ENCODE measurements around the gene MPO. TPM values are rescaled to one million over a fixed set of nuclear protein-coding genes. Genes with fewer than 3 reads are reported as not detected.

Gene MPO
- total and polyA plus RNA-seq, 3 experiments from 2014 or later: not detected

GRCh38 chr17:58224315-58224714 lies 56.4 kb downstream of the MPO start:
- Mint-ChIP-seq H3K4me1 (peaks cover 8 to 9% (median 8%) of the 10 kb centered on the region in 3 donors), H3K36me3 (peaks cover 0 to 2% (median under 1%) of the 10 kb centered on the region in 3 donors), H3K9me3 (no peaks in the 10 kb centered on the region), H3K4me3 (no peak overlapping the region), H3K27me3 (peaks cover 8 to 40% of the 10 kb centered on the region in 2 donors), H3K27ac (peak overlapping the region in 1 of 8 donors; percentile 76)
- Histone ChIP-seq H3K36me3 (ENCODE audit: insufficient read depth, low read length) (no peaks in the 10 kb centered on the region), H3K4me3 (ENCODE audit: low read length) (no peak overlapping the region), H3K9me3 (ENCODE audit: low read length) (no peaks in the 10 kb centered on the region), H3K27me3 (ENCODE audit: insufficient read depth, low read length, poor library complexity, severe bottlenecking) (no peaks in the 10 kb centered on the region), H3K4me1 (ENCODE audit: insufficient read depth, low read length) (peaks cover 9% of the 10 kb centered on the region), H3K27ac (ENCODE audit: low read depth, low read length) (no peak overlapping the region)
- POLR2A ChIA-PET: no interaction called here
- CTCF ChIA-PET: no interaction called here
- DNase-seq: no peak

Other genes starting within 250 kb of the MPO start
- 10 to 100 TPM; 40.3 to 41.0 TPM for gene DYNLL2, start 197.5 kb downstream of the MPO start, total RNA-seq
- gene DYNLL2, start 197.5 kb downstream of the MPO start, polyA plus RNA-seq: 1.4 TPM
- under 1 TPM; 0.26 to 0.29 TPM for gene OR4D1, start 132.6 kb downstream of the MPO start, total RNA-seq
- 1.7 TPM for gene OR4D1, start 132.6 kb downstream of the MPO start, polyA plus RNA-seq
- not detected for gene OR4D2, start 114.0 kb downstream of the MPO start, total RNA-seq
- not detected for gene OR4D2, start 114.0 kb downstream of the MPO start, polyA plus RNA-seq
- gene EPX, start 88.2 kb downstream of the MPO start, total RNA-seq: not detected
- gene EPX, start 88.2 kb downstream of the MPO start, polyA plus RNA-seq: not detected
- gene MKS1, start 61.7 kb downstream of the MPO start, total RNA-seq: 10 to 100 TPM; 26.2 to 33.9 TPM
- 10.7 TPM for gene MKS1, start 61.7 kb downstream of the MPO start, polyA plus RNA-seq
- gene LPO, start 42.4 kb downstream of the MPO start, total RNA-seq: not detected
- gene LPO, start 42.4 kb downstream of the MPO start, polyA plus RNA-seq: not detected
- 10 to 100 TPM; 14.4 to 15.0 TPM for gene TSPOAP1, start 47.9 kb upstream of the MPO start, total RNA-seq
- gene TSPOAP1, start 47.9 kb upstream of the MPO start, polyA plus RNA-seq: 4.0 TPM
- 100 to 1,000 TPM; 145 to 149 TPM for gene SUPT4H1, start 71.3 kb upstream of the MPO start, total RNA-seq
- 97.5 TPM for gene SUPT4H1, start 71.3 kb upstream of the MPO start, polyA plus RNA-seq
- gene RNF43, start 136.6 kb upstream of the MPO start, total RNA-seq: 1 to 10 TPM in 1 of 2 experiments, under 1 TPM in 1; 0.47 to 1.2 TPM
- 1.4 TPM for gene RNF43, start 136.6 kb upstream of the MPO start, polyA plus RNA-seq
- 1 to 10 TPM; 5.4 to 5.5 TPM for gene HSF5, start 207.5 kb upstream of the MPO start, total RNA-seq
- gene HSF5, start 207.5 kb upstream of the MPO start, polyA plus RNA-seq: 0.76 TPM
- gene MTMR4, start 233.7 kb upstream of the MPO start, total RNA-seq: 10 to 100 TPM; 90.2 to 91.8 TPM
- 23.3 TPM for gene MTMR4, start 233.7 kb upstream of the MPO start, polyA plus RNA-seq

All from CD8-positive, alpha-beta memory T cell (primary cell).